Activated T-helper 1 cell treated with anti-CD3 and anti-CD28 coated beads, Interleukin-2, amount 50 U/mL, for 16 hours (primary cell): ENCODE measurements around the gene KCNS1.
A peak's percentile ranks its signal among the peaks of the same experiment; 100 is the strongest.

Experiments used
- DNase-seq, 2 donors: peaks; one replicate each; pipeline ENCODE4 v3.0.0-alpha.2; 2020; ENCODE audit warnings: low read depth in 1 of 2, low spot score in 1 of 2

Gene KCNS1

GRCh38 chr20:45110301-45110700 lies 9.4 kb upstream of the KCNS1 start:
- no peak for DNase-seq

GRCh38 chr20:45109634-45110033 lies 8.7 kb upstream of the KCNS1 start:
- DNase-seq: no peak

DNA sequence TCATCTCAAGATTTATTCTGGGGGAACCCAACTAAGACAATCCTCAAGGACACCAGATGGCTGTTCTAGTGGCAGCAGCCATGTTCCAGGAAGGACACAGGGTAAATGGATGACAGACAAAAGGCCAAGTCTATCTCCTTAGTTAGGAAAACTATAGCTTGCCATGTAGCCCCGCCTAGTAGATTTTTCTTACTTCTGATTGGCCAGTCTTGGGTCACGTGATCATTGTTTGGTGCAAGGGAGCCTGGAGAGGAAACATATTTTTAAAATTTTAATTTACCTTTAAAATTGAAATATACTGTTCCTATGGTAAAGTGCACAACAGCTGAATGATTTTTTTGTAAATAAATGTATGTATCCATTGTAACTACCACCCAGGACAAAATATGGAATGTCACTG lies 4.4 kb upstream of the KCNS1 start:
- no peak for DNase-seq

DNA sequence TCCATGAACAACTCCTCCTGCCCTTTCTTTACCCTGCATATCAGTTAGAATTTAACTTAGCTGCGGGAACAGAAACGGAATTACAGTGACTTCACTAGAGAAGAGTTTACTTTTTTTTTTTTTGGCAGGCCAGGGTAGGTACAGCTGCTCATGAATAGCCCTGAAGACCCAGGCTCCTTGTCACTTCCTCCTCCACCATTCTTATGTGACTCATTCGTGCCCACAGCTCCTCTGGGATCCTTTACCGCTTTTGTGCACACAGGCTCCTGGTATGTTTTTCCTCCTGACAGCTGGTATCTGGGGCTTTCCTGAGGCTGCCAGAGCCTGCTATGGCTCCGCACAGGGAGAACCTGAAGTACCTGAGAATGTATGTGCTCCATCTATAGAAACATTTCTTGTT lies 3.9 kb upstream of the KCNS1 start:
- DNase-seq: no peak

DNA sequence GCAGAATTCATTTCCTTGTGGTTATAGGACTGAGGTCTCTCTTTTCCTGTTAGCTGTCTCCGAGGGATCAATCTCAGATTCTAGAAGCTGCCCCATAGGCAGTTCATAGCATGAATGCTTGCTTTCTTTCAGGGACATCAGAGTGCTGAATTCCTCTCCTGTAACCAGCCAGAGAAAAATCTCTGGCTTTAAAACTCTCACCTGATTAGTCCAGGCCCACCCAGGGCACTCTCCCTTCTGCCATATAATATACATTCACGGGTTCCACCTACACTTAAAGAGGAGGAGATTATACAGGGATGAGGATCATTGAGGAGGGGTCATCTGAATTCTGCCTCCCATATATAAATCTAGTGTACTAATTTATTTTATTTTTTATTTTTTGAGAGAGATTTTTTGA lies 2.1 kb upstream of the KCNS1 start:
- DNase-seq: no peak

DNA sequence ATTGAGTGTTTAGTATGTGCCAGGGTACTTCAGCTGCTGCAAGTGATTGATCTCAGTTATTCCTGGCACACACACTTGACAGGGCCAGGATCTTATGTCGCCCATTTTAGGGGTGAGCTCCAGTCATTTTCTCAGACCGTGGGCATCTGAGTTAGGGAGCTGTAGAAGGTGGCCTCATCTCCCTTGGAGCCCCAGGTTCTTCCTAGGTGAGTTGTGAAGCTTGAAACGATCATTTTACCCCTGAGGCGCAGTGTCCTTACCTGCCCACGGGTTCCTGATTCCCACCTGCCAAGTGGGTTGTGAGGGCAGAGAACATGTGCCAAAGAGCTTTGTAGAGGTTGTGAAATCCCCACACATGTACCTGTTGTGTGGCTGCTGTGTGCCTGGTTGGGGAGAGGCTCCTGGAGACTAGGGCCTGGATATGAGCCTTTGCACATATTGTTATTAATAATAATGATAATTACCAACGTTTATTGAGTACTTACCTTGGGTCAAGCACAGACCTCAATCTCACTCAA lies 465 bp upstream of the KCNS1 start:
- DNase-seq: no peak

GRCh38 chr20:45098103-45098773 lies 2.7 kb downstream of the KCNS1 start:
- no peak for DNase-seq

DNA sequence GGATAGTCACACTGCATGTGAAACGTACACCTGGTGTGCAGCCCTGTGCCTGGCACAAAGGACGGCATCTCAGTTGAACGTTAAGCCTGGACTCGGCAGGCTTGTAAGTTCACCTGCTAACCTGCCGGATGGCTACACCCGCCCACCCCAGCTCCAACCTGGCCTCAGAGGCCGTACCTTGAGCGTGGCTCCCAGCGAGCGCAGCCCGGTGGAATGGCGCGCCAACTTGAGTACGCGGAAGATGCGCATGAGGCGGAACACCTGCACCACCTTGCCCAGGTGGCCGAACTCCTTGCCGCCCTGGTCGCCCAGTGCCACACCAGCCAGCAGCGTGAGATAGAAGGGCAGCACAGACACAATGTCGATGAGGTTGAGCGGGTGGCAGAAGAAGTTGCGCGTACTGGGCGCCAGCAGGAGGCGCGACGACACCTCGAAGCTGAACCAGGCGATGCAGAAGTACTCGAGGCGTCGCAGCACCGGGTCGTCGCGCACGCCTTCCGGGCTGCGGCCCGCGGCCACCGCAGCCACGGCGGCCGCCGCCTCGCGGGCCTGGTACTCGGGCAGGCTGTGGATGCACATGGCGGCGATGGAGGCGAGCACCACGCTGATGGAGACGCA lies 3.3 kb downstream of the KCNS1 start:
- no peak for DNase-seq

DNA sequence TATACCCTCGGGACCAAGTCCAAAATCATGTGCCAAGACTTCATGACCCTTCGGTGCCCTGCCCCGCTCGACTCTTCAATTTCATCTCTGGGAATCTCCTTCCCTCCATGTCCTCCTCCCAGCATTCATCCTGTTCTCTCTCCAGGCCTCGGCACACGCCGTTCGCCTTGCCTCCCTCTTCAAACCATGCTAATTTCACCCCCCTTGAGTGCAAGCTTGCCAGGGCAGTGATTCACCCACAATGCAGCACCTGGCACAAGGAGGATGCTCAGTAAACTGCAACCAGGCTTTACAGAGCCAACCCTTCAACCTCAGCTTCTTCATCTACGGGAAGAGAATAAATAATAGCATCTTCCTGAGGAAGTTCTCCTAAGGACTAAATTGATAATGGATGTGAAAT lies 4.1 kb downstream of the KCNS1 start:
- DNase-seq: no peak

DNA sequence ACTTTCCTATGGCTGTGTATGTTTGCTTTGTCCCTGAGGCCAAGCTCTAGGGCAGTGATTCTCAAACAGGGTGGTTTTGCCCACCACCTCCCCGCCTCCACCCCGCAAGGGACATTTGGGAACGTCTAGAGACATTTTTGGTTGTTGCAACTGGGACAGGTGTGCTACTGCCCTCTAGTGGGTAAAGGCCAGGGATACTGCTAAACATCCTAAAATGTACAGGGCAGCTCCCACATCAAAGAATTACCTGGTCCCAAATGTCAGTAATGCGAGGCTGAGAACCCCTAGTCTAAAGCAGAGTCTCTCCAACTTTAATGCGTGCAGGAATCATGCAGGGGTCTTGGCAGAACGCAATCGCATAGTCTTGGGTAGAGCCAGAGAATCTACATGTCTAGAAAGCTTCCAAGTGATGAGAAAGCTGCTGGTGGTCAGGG lies 5.1 kb downstream of the KCNS1 start:
- peak in 1 of 2 donors; percentile 27 for DNase-seq

DNA sequence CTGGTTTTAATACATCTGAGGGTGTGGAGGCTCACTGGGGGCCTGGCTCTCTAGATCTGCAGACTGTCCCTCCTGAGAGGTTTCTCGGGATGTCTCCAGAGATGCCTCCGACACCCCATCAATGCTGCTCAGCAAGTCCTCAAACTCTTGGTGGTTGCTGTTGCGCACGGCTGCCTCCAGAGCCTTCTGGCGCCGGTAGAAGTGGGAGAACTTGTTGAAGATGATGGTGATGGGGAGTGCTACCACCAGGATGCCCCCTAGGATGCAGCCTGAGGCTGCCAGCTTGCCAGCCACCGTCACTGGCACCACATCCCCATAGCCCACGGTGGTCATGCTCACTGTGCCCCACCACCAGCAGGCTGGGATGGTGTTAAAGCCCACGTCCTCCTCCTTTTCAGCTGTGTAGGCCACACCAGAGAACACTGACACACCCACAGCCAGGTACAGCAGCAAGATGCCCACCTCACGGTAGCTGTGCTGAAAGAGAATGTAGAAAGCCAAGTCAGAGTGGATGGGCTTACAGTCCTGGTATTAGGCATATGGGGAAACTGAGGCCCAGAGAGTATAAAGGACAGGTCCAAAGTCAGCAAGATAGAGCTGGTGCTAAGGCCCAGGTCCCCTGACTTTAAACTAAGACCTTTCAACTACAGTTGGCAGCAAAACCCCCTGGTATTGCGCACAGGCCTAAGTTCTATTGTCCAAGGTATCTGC lies 5.9 kb downstream of the KCNS1 start:
- DNase-seq: no peak

GRCh38 chr20:45094201-45094600 lies 6.7 kb downstream of the KCNS1 start:
- no peak for DNase-seq

DNA sequence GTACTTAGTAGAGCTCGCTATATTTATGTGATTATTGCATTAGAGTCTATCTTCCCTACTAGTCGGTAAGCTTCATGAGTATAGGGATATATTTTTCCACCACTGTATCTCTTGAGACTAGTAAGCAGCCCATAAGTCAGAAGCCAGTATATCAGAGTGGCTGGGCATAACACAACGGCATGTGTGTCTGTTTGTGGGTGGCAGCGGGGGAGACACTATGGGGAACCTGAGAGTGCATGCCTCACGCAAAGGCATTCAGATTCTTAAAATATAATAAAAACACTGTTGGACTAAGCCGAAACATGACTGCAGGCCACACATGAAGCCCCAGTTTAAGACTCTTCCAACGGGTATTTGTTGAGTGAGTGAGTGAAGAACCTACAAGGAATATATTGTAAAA lies 8.0 kb downstream of the KCNS1 start:
- no peak for DNase-seq

DNA sequence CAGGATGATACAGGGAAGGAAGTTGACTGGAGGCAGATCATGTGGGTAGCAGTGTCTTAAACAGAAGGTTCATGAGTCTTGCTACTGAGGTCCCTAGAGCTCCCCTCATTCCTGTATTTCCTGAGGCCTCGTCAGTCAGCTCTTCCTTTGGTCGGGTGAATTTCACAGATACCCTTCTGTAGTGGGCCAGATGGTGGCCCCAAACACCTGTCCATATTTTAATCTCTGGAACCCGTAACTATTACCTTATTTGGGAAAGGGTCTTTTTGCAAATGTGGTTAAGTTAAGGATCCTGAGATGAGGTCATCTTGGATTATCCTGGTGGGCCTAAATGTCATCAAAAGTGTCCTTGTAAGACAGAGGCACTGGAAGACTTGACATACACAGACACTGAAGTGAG lies 9.6 kb downstream of the KCNS1 start:
- no peak for DNase-seq

- DNase-seq: no peak
These were observed 10.4 kb downstream of the KCNS1 start for GRCh38 chr20:45090481-45090880.

DNA sequence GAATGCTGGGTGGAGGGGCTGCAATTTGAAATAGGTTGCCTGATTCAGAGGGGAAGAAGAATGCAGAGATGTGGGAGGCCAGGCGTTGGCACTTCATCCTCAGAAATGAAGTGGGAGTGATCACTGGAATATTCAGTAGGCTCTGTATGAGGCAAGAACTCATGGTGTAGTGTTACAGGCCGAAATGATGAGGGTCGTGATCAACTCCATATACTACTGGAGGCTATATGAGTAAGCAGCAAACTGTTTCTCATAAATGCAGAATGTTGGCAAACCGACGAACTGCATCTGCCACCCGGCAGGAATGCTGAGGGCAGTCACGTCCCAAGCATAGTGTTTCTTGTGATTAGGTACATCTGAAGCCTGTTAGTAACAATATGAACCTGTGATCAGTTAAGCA lies 12.7 kb downstream of the KCNS1 start:
- no peak for DNase-seq

GRCh38 chr20:45087814-45088213 lies 13.1 kb downstream of the KCNS1 start:
- no peak for DNase-seq

GRCh38 chr20:45087097-45087790 lies 13.7 kb downstream of the KCNS1 start:
- DNase-seq: no peak

- no peak for DNase-seq
These were observed 15.1 kb downstream of the KCNS1 start for GRCh38 chr20:45085867-45086266.

DNA sequence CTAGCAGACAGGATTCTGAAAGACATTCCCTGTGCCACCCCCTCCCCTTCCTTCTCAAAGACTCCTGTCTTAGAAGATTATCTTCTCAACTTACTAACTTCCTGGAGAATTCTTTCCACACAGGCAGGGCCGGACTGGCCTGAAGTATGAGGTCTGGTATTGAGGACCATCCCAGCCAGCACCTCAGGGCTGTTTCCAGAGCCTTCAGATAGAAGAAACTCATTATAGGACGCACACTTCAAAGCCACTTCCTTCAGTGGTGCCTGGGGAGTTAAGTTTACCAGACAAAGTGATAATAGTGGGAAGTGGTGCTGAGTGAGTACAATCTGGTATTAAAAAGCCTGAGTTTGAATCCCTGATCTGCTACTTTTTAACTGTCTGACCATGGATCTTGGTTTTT lies 15.6 kb downstream of the KCNS1 start:
- no peak for DNase-seq

DNA sequence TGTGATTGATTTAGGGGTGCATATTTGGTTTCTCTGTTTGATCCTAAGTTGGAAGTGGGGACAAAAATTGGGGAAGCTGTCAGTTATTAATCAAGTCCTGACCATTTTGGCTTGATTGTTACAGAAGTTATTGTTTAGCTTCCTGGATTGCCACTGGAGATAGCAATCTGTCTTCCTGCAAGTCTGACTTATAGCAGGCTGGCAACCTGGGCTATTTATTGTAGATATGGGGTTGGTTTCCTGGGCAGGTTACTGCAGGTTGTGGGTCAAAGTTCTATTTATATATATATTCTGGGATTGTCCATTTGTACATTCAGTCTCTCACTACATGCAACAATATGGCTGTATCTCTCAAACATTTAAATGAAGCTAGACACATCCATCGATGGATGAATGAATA lies 17.8 kb downstream of the KCNS1 start:
- DNase-seq: no peak

DNA sequence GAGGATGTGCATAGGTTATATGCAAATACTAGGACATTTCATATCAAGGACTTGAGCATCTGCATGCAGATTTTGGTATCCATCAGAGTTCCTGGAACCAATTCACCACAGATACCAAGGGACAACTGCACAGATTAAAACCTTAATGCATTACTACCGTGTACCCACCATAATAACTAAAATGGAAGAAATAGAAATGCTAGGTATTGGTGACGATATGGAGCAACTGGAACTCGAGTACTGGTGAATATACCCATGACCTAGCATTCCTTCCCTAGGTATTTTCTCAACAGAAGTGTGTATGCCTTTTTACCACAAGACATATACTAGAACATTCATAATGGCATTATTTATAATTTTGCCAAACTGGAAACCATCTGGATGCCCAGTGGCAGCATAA lies 18.5 kb downstream of the KCNS1 start:
- DNase-seq: no peak
